Activated CD4-positive, alpha-beta T cell treated with anti-CD3 and anti-CD28 coated beads for 48 hours (primary cell): ENCODE results near the gene MAGI1.
"Not testable (repeated sequence)": the region's sequence is repeated elsewhere in the genome, so short reads cannot be mapped to it uniquely, and the experiment has no call there.

Source experiments
- DNase-seq: peaks from one replicate; pipeline ENCODE4 v3.0.0-alpha.2; 2020

Gene MAGI1

DNA sequence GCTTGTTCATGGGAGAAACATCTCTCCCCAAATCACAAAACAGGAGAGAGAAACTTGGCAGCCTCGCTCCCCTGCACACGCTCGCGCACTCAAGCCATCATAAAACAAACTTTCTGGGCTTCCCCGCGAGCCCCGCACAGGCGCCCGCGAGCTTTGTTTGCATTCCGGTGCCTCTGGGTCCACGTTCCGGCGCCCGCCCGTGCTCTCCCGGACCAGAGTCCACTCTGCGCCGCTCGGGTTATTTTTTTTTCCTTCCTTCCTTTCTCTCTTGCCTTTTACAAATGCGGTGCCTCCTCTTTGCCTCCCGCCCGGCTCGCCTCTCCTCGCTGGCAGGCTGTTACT is 363 bp downstream of the MAGI1 start:
- DNase-seq = no peak

DNA sequence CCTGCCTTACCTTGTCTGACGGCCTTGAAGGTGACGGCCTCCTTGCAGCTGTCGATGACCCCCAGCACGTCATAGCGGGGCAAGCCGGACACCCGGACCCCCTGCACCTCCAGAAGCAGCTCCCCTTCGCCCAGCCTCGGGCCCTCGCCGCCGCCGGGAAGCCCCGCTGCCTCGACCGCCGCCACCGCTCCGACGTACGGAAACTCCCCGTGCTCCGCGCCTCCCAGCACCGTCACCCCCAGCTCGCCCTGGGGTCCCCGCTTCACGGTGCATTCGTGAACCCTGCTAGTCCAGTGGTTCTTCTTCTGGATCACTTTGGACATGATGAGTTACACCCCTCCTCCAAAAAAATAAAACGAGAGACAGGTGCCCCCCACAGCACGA is 740 bp downstream of the MAGI1 start:
- no peak for DNase-seq

DNA sequence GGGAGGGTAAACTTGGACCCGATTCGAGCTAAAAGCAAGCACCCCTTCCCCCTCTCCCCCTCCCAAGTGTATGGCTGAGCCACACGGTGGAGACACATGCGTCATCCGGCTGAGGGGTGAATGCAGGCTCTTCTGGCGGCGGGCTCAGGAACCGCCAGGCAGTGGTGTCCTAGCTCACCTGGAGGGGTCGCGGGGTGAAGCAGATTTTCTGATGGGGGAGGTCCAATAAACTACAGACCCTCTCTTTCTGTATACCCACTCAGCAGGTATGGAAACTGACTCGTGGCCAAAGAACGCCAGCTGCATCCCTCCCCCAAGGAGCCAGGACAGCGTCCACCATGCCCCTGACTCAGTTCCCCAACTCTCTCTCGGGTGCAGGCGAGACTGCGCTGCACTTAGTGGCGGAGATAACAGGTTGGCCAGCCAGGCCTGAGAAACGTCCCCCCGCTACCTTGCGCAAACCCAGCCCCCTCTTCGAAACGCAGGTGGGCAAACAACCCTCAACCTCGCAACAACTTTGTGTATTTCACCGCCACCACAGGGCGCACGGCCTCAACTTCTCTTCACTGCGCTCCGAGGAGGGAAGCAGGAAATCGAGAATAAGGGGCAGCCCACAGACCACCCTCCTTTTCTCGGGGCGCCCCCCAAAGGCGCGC is 1.3 kb downstream of the MAGI1 start:
- DNase-seq = no peak

DNA sequence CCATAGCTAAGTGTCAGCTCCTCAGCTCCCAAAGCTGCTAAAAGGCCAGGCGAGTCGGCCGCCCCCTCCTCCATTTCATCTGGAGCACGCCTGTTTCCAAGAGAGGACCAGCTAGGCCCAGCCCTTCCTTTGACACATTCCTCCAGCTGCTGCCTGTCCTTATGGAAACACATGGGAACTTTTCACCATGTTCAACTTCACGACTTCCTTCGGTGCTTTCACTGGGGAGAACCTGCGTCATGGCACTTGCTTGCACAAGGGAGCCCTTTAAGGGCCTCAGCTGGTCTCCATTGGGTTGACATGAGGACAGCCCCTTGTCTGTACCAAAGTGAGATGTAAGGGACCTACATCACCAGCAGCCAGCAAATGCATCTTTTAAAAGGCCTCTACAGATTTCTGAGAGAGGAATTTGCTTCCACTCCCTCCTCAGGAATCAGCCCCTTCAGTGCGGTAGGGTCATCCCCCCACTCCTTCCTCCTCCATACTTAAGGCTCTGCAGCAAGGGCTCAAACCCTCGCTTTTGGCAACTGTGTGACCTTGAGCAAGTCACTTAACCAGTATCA is 2.1 kb downstream of the MAGI1 start:
- DNase-seq = no peak

DNA sequence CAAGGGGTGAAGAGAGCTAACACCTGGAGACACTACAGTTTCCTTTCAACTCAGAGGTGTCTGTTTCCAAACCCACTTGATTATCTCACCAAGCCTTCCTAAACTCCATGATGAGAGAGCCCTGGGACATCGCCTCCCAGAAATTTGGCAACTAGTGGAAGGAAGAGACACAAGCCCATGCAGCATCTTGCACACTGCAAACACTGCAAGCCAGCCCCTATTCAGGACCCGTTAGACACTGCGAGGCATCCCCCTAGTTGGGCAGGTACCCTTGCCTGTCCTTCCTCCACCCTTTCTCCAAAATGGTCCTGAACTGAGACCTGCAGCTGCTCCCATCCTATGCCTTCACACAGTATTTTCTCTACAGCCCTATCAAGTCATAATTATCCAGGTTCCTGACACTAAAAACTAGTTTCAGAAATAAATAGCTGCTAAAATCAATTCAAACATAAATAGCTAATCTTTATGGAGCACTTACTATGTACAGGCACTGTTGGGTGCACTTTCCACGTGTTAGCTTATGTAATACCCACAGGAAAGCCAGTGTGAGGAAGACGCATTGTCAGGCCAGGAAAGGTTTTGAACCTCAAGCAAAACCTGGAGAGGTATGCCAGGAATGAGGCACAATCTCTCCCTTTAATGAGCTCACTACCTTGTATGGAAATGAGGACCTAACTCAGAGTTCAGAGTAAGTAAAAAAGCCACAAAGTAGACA is 2.8 kb downstream of the MAGI1 start:
- DNase-seq = no peak

DNA sequence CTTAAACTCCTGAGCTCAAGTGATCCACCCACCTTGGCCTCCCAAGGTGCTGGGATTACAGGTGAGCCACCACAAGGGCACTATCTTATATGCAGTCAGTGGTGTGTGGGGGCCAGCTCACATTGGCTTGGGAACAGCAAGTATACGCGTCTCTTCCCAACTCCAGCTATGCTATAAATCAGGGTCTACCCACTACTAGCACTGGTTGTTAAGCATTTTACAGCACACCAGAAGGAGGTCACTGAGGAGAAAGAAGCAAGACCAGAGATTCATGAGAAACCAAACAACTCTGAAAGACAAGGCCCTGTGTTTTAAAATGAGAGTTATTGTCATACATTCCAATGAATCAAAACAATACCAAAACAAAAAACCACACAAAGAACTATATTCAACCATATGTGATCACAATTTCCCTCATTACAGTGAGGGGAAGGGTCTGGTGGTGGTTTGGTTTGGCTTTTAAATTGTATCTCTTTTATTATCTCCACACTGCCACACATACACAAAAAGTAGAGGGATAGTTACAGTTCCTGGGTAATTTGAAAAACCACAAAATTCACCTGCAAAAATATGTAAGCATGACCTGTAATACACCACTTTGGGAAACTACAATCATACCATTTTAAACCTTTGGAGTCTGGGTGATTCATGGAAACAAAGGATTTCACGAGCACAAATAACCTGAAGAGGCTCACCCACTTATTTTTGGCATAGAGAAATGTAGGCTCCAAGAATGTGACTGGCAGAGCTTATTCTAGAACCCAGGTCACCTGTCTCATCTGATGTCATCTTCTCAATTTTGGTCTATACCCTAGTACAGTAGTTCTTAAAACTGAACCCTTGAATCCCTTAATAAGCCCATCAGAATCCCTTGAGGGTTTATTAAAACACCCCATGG is 5.2 kb downstream of the MAGI1 start:
- no peak for DNase-seq

DNA sequence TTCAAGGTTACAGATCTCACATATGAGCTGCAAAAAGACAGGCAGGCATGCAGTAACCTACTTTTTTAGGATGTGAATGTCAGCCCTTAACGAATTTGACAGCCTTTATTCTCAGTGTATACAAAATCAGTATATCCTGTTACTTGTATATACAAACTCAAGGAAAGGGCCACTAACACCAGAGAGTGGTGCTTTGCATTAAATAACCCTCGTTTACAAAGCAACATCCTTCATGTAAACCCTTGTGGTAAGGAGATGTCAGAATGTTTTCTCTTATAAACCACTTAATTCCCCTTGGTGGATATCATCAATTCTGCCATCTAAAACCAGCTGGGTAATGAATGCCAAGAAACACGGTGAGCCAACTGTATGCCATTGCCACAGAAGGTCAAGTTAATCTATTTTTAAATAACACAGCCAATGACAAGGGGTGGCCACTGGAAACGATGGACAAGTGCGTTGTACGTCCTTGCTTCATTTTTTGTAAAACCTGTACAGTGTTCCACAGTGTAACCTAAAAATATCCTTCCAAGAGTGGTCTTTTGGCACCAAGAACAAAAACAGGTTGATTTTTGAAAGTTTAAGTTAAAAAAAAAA is 7.5 kb downstream of the MAGI1 start:
- no peak for DNase-seq

DNA sequence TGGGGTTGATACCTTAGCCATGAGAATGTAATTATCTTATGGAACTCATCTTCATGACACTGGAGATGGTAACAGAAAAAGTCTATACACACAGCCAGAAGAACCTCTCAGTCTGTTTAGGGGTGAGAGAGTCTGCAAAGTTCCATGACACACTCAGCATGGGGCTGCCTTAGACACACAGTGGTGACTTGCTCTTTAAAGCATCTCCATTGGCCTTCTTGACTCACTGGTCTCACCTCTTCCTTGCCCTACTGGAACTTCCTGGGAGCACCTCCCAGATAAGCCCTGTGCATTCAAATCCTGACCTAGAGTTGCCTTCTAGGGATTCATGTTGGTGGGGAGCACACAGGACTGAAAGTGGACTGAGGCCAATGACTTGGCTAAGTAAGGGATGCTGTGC is 9.3 kb downstream of the MAGI1 start:
- no peak for DNase-seq

DNA sequence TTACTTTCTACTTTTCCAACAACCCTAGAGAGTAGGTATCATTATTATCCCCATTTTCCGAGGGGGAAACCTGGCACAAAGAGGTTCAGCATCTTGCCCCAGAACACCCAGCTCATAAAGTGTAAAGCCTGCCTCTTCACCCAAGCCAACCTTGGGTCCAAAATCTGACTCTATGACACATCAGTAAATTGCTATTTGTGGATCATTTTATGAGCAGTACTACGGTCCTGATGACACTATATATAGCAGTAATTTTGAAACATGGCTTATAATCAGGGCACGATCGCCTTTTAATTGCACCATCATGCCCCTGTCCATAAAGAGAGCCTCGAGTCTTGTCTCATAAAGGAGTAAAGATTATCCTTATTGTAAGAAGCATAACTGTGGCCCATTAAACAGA is 9.7 kb downstream of the MAGI1 start:
- no peak for DNase-seq

DNA sequence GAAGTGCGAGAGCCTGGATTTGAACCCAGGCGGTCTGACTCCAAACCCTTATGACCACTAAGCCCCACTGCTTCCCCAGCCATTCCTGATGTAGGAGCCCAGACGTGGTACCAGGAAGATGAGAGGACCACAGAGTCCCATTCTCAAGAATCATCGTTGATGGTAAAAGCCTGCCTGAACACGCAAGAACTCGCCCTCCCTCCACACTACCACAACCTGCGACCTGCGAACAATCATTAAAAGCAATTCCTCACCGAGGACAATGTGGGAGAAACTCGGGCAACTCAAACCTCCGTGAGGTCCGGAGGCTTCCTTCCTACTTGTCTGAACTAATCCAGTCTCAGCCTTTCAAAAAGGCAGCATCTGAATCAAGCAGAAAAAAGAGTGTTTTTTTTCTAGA is 10.3 kb downstream of the MAGI1 start:
- DNase-seq = no peak

DNA sequence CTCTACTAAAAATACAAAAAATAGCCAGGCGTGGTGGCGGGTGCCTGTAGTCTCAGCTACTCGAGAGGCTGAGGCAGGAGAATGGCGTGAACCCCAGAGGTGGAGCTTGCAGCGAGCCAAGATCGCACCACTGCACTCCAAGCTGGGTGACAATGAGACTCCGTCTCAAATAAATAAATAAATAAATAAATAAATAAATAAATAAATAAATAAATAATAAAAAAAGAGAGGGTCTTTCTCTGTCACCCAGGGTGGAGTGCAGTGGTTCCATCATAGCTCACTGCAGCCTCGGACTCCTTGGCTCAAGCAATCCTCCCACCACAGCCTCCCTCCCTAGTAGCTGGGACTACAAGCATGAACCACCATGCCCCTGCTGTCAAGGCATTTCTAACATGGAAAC is 11.6 kb downstream of the MAGI1 start:
- DNase-seq = not testable (repeated sequence)

DNA sequence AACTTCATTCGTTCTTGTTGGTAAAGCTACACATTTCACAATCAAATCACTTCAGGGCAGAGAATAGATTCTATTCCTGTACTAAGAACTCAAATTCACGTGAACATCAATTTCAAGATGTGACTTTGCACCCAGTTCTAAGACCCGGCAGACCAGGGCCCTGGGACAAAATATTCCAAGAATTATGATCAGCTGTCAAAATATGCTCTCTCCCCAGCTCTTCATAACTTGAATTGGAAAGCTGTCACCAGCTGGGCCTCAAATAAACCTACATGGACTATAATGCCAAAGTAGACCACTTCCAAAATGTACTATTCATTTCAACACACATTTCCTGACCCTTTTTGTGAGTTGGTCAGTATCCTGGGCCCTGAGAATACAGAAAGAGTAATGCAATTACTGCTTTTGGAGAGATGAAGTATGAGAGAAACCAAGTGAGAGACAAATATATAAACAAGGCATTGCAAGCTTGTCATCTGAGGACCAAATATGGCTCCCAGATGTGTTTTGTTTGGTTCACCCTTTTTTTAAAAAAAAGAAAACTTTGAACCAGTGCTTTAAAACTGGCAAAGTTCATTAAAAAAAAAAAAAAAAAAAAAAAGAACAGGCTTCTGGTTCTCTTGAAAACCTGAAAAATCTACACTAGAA is 14.9 kb downstream of the MAGI1 start:
- no peak for DNase-seq

DNA sequence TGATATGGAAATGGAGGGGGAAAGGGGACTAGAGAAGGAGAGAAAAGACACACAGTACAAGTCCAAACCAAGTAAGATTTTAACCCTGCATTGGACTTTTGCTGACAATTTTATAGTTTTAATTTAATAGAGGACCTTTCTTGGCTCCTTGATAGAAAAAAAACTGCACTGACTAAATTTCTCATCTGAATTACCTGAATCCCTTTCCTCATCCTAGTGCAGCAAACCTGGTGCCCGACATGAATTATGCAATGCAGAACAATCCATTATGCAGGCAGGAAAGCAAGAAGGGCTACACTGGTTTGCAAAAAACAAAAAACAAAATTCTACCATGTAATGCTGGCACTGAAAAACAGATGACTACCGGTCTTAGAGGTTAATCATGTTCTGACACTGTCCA is 15.5 kb downstream of the MAGI1 start:
- no peak for DNase-seq

DNA sequence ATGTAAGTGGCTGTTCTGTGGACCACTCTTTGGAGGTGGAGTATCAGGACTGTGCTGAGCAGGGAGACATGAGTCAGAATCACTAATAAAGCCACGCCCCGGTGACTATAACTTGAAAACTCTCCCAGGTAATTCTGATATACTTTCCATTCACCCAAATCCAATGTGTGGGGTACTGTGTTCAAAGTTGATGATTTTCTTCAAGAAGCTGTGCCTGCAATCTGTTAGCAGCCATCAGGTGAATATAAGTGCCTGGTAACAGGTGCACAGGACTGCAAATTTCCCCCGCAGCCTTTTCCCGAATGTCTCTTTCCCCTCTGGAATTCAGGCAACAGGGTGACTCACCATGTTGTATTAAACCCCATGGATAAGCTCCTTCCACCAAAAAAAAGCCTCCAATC is 17.0 kb downstream of the MAGI1 start:
- no peak for DNase-seq

DNA sequence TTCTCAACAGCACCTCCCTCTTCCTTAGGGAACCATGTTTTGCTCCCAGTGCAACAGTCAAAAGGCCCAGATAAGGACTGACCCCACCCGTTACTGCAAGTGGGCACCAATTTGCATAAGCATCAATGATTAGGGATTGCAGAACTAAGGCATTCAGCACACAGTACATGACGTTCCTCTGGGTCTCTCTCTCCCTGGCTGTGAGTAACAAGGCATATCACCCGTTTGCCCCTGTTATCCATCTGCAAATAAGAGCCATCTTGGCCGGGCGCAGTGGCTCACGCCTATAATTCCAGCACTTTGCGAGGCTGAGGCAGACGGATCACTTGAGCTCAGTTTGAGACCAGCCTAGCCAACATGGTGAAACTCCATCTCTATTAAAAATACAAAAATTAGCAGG is 18.8 kb downstream of the MAGI1 start:
- no peak for DNase-seq

DNA sequence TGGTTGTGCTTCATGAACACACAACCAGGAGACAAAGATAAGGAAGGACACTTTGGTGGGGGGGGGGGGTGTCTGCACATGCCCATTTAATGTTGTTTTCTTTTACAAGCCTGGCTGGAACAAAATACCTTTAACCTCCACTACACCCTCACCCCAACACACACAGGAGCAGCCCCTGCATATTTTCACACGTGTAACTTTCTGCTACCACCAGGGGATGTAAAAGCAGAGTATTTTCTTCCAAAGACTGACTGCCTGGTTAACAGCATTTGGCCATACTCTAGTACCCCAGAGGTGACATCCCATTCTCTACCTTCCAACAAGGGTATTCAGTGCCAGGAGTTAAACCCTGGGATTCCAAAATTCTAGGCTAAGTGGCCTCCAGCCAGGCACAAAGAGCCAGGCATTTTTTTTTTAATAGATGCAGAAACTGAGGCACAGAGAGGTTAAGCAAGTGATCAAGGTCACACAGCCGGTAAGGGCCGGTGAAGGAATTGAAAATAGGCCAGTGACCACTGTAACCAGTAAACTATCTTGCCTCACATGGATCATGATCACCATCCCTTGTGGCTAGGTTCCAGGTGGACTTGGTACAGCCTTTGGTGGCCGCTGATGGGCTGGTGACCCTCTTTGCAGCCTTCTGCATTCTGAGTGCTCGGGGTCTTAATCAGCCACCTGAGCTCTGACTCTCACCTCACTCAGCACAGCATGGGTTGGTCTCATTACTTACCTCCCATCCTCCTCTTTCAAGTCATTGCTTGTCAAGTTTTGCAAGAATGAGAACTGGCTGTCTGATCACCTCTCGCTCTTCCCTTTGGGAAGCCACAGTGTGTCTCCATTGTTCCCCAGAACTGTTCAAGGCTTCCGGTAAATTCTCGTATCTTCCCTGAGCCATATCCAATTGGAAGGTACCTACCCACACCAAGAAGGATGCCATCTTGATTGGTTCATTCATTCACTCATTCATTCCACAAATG is 20.4 kb downstream of the MAGI1 start:
- DNase-seq = no peak

DNA sequence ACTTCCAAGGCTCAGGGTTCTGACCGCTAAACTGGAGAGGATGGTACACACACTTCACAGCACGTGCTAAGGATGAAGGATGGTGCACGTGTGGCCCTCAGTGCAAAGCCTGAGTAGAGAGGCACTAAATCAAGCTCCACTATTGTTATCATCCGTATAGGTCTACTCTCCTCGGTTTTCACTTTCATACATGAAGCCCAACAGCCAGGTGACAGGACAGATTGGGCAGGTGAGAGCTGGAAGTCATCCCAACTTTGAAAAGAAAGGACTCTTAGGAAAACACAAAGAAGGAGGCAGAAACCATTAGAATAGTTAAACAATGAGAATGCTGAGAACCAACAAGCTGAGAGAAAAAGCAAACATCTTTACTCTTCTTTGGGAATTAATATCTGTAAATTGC is 21.1 kb downstream of the MAGI1 start:
- no peak for DNase-seq

DNA sequence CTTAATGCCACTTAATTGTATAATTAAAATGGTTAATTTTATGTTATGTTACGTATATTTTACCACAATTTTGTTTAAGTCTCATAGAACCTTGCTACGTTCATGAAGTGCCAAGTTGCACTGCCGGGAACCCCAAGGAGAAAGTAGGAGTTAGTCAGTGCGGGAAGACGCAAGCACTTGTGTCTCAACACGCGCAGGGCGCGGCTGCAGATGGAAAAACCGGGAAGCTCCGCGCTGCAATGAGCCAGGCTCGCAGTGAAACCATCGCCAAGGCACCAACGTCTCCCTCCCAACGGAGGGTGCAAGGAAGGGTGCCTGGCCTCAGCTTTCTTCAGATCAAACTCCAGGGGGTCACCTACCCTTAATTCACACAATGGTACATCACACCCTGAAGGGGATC is 21.6 kb downstream of the MAGI1 start:
- no peak for DNase-seq

DNA sequence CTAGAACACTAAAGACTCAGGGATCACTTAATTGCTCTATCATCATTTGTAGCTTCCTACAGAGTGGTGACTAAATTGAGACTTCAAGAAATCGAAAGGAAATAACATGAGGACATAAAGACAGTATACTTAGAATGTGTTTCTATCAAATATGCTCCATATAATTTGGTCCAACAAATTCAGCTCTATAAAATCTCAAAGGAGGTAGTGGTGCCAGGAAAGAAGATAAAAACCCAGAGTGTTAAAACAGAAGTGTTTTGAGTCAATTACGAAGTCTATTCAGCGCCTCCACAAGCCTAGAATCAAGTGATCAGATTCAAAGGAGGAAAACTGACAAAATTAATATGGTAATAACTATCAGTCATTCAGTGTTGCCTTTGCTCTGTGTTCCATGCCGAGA is 22.9 kb downstream of the MAGI1 start:
- no peak for DNase-seq

DNA sequence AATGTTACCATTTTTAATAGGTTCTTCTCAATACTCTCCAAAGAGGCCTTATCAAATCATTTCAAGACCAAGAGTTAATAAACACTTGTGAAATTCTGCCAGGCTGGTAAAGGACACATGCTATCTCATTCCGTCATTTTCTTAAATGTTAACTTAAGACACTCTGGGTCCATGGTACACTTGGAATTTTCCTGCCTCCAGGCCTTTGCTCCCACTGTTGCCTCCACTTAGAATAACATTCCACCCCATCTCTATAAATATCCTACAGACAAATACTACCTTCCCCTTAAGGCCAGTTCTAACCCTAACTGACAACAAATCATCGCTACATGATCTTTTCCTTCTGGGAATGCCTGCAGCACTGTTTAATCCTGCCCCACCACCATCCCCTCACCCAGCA is 24.1 kb downstream of the MAGI1 start:
- DNase-seq = no peak

DNA sequence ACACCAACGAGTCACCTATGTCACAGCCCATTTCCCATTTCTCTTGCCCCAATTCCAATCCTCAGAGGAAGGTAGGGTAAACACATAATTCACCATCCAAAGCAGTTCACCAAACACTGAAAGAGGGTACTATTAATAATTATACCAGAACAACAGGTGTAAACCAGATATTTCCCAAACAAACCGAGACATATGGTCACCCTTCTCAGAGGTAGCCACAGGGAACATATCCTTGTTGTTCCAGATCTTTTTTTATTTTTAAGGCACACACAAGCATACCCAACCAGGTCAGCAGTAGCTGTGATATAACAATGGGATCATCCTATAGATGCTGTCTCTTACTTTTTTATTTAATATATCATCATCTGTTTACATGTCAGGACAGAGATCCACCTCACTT is 24.7 kb downstream of the MAGI1 start:
- DNase-seq = no peak

DNA sequence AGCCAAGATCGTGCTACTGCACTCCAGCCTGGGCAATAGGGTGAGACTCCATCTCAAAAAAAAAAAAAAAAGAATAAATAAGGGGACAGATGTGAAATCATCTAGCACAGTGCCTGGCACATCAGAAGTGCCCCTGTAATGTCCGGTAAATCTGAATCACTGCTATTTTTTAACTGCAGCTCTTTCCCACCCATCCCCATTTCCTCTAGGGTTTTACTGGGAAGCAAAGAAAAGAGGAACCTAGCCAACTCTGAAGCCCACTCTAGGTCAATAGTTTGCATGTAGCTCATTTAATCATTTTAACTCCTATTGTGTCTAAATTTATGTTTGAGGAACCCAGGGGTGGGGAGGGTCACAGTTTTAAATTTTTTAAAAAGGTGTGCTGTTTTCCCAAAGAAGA is 26.0 kb downstream of the MAGI1 start:
- no peak for DNase-seq
